Breast epithelium (tissue), 4 donors: ENCODE results near the gene C9orf85. TPM values are rescaled to one million over a fixed set of nuclear protein-coding genes. Genes with fewer than 3 reads are reported as not detected.
"Not testable (repeated sequence)": the region's sequence is repeated elsewhere in the genome, so short reads cannot be mapped to it uniquely, and the experiment has no call there.

ENCODE experiments used
- DNase-seq, 2 donors: peaks; one replicate each; pipeline ENCODE4 v3.0.0-alpha.2; 2019; ENCODE audit warnings: low spot score in 2 of 2
- H3K27ac ChIP-seq, 2 donors: fragments of 200-600 bp; sonication (generic) in 1 of 2; one replicate each; pipeline ENCODE4 v1.5.1; 2016 to 2019; ENCODE audit warnings: mild to moderate bottlenecking in 1 of 2
- H3K27me3 ChIP-seq, 2 donors: fragments of 200-600 bp; sonication (generic) in 1 of 2; one replicate each; pipeline versions ENCODE4 v1.5.1 to v1.6.0; 2017 to 2019; ENCODE audit warnings: control low read depth in 1 of 2, mild to moderate bottlenecking in 1 of 2
- H3K36me3 ChIP-seq: fragments of 200-600 bp; one replicate; pipeline ENCODE4 v1.5.1; 2019
- H3K4me1 ChIP-seq, 2 donors: fragments of 200-600 bp; sonication (generic); one replicate each; pipeline ENCODE4 v1.5.1; 2016 to 2019; ENCODE audit warnings: control low read depth in 1 of 2
- H3K4me3 ChIP-seq, 3 donors: fragments of 200-600 bp; sonication (generic); 1 replicate in 2 of 3; 2 replicates in 1 of 3; pipeline ENCODE4 v1.5.1; 2016 to 2019; ENCODE audit warnings: mild to moderate bottlenecking in 3 of 3, moderate library complexity in 2 of 3
- H3K9me3 ChIP-seq, 2 donors: fragments of 200-600 bp; sonication (generic) in 1 of 2; one replicate each; pipeline ENCODE4 v1.5.1; 2016 to 2019; ENCODE audit warnings: control low read depth in 1 of 2
- CTCF ChIP-seq, 3 donors: fragments of 450-650 bp; IDR thresholded peaks; one replicate each; pipeline ENCODE4 v1.5.1; 2016 to 2017; ENCODE audit warnings: antibody characterized with exemption in 3 of 3, mild to moderate bottlenecking in 3 of 3, moderate library complexity in 3 of 3
- POLR2A ChIP-seq: fragments of 450-650 bp; IDR thresholded peaks from one replicate; pipeline ENCODE4 v1.6.1; 2016; ENCODE audit warnings: antibody characterized with exemption, mild to moderate bottlenecking, moderate library complexity
- POLR2AphosphoS5 ChIP-seq, 3 donors: sonication (generic); formaldehyde crosslinking; IDR thresholded peaks; one replicate each; pipeline ENCODE4 v1.6.1; 2017; ENCODE audit warnings: antibody characterized with exemption in 3 of 3
- intact Hi-C: fragments of 100-400 bp; cut with DNase I; formaldehyde crosslinking; loops from one replicate; pipeline ENCODE4 v1.15.1; 2023; ENCODE audit warnings: low total_unique reads
- total RNA-seq, 3 donors: library from RNA; depleted of rRNA; stranded (reverse); fragments of >200 nt; gene quantifications; one replicate each; pipeline ENCODE4 v1.1.0, GENCODE V29; 2016

Gene C9orf85
- total RNA-seq, 3 donors from 2014 or later: 10.7 to 15.7 (median 14.1) TPM

GRCh38 chr9:71990466-71990865, 79.0 kb downstream of the C9orf85 start:
- intact Hi-C loops: no loop called here
- H3K9me3 ChIP-seq: no peaks in the 10 kb centered on the region
- H3K4me1 ChIP-seq: no peaks in the 10 kb centered on the region

GRCh38 chr9:72005451-72005850, 94.0 kb downstream of the C9orf85 start:
- H3K27ac ChIP-seq: no peak overlapping the region
- intact Hi-C loops: no loop called here
- H3K4me3 ChIP-seq: no peak overlapping the region
- no peak for DNase-seq
- H3K9me3 ChIP-seq: peaks cover 0 to 9% of the 10 kb centered on the region in 2 donors
- no peaks in the 10 kb centered on the region for H3K4me1 ChIP-seq
- no peaks in the 10 kb centered on the region for H3K36me3 ChIP-seq
- no peaks in the 10 kb centered on the region for H3K27me3 ChIP-seq
- TF ChIP-seq CTCF (IDR thresholded peaks at IDR 0.05): no peak
- TF ChIP-seq POLR2A: no peak
- TF ChIP-seq POLR2AphosphoS5 (IDR thresholded peaks at IDR 0.05): no peak

More at GRCh38 chr9:71990466-71990865, 79.0 kb downstream of the C9orf85 start:
- Histone ChIP-seq H3K27me3 (no peaks in the 10 kb centered on the region), H3K4me3 (no peak overlapping the region), H3K27ac (no peak overlapping the region), H3K36me3 (no peaks in the 10 kb centered on the region)
- no peak for TF ChIP-seq POLR2A
- TF ChIP-seq CTCF (IDR thresholded peaks at IDR 0.05): no peak
- TF ChIP-seq POLR2AphosphoS5 (IDR thresholded peaks at IDR 0.05): no peak
- DNase-seq: no peak

GRCh38 chr9:72006501-72006900, 95.1 kb downstream of the C9orf85 start:
- TF ChIP-seq POLR2A (no peak), CTCF (IDR thresholded peaks at IDR 0.05) (no peak), POLR2AphosphoS5 (IDR thresholded peaks at IDR 0.05) (no peak)
- Histone ChIP-seq H3K4me1 (no peaks in the 10 kb centered on the region), H3K4me3 (no peak overlapping the region), H3K27me3 (no peaks in the 10 kb centered on the region), H3K9me3 (no peaks in the 10 kb centered on the region), H3K27ac (no peak overlapping the region), H3K36me3 (no peaks in the 10 kb centered on the region)
- no peak for DNase-seq
- intact Hi-C loops: no loop called here

GRCh38 chr9:72007726-72008125, 96.3 kb downstream of the C9orf85 start:
- H3K27ac ChIP-seq, intact Hi-C loops, H3K4me3 ChIP-seq, H3K9me3 ChIP-seq, H3K27me3 ChIP-seq, H3K4me1 ChIP-seq, DNase-seq, H3K36me3 ChIP-seq: not testable (repeated sequence)

GRCh38 chr9:72012646-72013045, 101.2 kb downstream of the C9orf85 start:
- DNase-seq: no peak
- no peaks in the 10 kb centered on the region for H3K4me1 ChIP-seq
- H3K4me3 ChIP-seq: no peak overlapping the region
- H3K27ac ChIP-seq: no peak overlapping the region
- no peaks in the 10 kb centered on the region for H3K27me3 ChIP-seq
- intact Hi-C loops: loop anchor here (5.0 kb wide), 1 partner anchor 1175 kb away; no protein-coding TSS in a partner anchor
- H3K9me3 ChIP-seq: no peaks in the 10 kb centered on the region
- H3K36me3 ChIP-seq: no peaks in the 10 kb centered on the region
- TF ChIP-seq POLR2A (no peak), POLR2AphosphoS5 (IDR thresholded peaks at IDR 0.05) (no peak), CTCF (IDR thresholded peaks at IDR 0.05) (no peak)

- Histone ChIP-seq H3K4me3 (no peak overlapping the region), H3K27ac (no peak overlapping the region), H3K27me3 (no peaks in the 10 kb centered on the region), H3K36me3 (no peaks in the 10 kb centered on the region), H3K4me1 (no peaks in the 10 kb centered on the region), H3K9me3 (no peaks in the 10 kb centered on the region)
- intact Hi-C loops: loop anchor here (5.0 kb wide), 1 partner anchor 1174 kb away; no protein-coding TSS in a partner anchor
- no peak for DNase-seq
- TF ChIP-seq CTCF (IDR thresholded peaks at IDR 0.05) (no peak), POLR2A (no peak), POLR2AphosphoS5 (IDR thresholded peaks at IDR 0.05) (no peak)
These were observed 101.9 kb downstream of the C9orf85 start for GRCh38 chr9:72013292-72013760.
